Measurements from ENCODE around the gene ZBED4. TPM values are rescaled to one million over a fixed set of nuclear protein-coding genes. Genes with fewer than 3 reads are reported as not detected.

The ZBED4 gene
- total RNA-seq, 1 donor from 2014 or later = 43.8 TPM

DNA sequence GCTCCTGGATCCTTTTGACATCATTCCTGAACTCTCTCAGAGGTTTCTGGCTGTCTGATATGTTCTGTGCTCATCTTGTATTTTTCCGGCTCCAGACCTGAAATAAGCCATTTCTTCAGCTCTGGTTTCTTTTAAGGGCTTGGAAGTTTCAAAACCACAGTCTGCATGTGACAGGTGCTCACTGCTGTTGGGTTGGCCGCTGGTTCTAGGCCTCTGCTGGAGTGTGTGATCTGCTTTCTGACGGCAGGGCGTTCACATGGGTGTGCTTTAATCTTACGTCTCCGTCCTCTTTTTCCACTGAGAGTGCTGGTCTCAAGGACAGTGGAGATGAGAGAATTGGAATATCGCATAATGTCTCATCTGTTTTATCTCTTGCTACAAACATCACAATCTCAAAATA is 10.3 kb downstream of the ZBED4 start:
- Mint-ChIP-seq H3K27me3 (ENCODE audit: low read depth) (no peaks in the 10 kb centered on the region), H3K27ac (ENCODE audit: unreplicated experiment) (no peak overlapping the region), H3K9me3 (peaks cover 21% of the 10 kb centered on the region), H3K36me3 (ENCODE audit: low read depth) (peaks cover 39% of the 10 kb centered on the region), H3K4me3 (no peak overlapping the region), H3K4me1 (peaks cover 12% of the 10 kb centered on the region)
- TF ChIP-seq, protein P1, sequence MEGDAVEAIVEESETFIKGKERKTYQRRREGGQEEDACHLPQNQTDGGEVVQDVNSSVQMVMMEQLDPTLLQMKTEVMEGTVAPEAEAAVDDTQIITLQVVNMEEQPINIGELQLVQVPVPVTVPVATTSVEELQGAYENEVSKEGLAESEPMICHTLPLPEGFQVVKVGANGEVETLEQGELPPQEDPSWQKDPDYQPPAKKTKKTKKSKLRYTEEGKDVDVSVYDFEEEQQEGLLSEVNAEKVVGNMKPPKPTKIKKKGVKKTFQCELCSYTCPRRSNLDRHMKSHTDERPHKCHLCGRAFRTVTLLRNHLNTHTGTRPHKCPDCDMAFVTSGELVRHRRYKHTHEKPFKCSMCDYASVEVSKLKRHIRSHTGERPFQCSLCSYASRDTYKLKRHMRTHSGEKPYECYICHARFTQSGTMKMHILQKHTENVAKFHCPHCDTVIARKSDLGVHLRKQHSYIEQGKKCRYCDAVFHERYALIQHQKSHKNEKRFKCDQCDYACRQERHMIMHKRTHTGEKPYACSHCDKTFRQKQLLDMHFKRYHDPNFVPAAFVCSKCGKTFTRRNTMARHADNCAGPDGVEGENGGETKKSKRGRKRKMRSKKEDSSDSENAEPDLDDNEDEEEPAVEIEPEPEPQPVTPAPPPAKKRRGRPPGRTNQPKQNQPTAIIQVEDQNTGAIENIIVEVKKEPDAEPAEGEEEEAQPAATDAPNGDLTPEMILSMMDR (conservative IDR thresholded peaks at IDR 0.05) = no peak
- DNase-seq (ENCODE audit: low read depth, low spot score) = no peak

GRCh38 chr22:49865156-49865555 is 11.5 kb downstream of the ZBED4 start:
- TF ChIP-seq, protein P1 (conservative IDR thresholded peaks at IDR 0.05) = no peak
- peaks cover 31% of the 10 kb centered on the region for H3K9me3 Mint-ChIP-seq
- H3K27ac Mint-ChIP-seq (ENCODE audit: unreplicated experiment) = no peak overlapping the region
- peaks cover 49% of the 10 kb centered on the region for H3K36me3 Mint-ChIP-seq (ENCODE audit: low read depth)
- DNase-seq (ENCODE audit: low read depth, low spot score) = no peak
- H3K4me3 Mint-ChIP-seq = no peak overlapping the region
- H3K4me1 Mint-ChIP-seq = peaks cover 12% of the 10 kb centered on the region
- H3K27me3 Mint-ChIP-seq (ENCODE audit: low read depth) = no peaks in the 10 kb centered on the region

DNA sequence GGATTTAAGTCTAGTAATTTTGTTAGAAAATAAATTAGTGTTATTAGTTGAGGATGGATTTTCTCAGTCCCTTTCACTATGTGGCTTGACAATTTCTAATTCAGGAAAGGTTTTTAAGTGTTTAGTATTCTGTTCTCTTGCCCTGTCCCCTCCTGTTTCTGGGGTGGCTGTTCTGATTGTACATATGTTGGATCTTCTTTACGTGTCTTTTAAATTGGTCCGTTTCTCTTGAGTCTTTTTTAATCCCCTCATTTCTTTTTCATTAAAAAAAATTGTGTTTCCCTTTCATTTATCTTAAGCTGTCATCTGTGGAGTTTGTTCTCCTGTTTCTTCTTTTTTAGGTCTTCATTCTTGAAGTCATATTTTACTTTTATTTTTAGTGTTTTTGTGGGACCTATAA is 12.5 kb downstream of the ZBED4 start:
- Mint-ChIP-seq H3K36me3 (ENCODE audit: low read depth) (peaks cover 55% of the 10 kb centered on the region), H3K9me3 (peaks cover 36% of the 10 kb centered on the region)

DNA sequence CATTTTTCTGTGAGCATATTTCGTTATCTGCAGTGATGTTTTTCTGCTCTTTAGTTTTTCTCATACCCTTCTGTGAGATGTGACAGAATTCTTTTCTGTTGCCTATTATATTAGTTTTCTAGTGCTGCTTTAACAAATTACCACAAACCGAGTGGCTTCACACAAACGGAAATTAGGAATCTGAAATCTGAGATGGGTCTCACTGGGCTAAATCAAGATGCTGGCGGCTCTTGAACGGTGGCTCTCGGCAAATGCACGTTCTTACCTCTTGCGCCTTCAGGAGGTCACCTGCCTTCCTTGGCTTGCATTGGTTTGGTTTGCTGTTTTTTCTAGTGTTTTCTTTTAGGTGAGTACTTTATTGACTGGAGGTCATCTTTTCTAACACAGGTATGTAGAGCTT is 13.0 kb downstream of the ZBED4 start:
- Mint-ChIP-seq H3K9me3 (peaks cover 36% of the 10 kb centered on the region), H3K36me3 (ENCODE audit: low read depth) (peaks cover 55% of the 10 kb centered on the region), H3K27ac (ENCODE audit: unreplicated experiment) (no peak overlapping the region), H3K4me3 (no peak overlapping the region), H3K27me3 (ENCODE audit: low read depth) (no peaks in the 10 kb centered on the region), H3K4me1 (peaks cover 11% of the 10 kb centered on the region)
- no peak for DNase-seq (ENCODE audit: low read depth, low spot score)
- TF ChIP-seq, protein P1 (conservative IDR thresholded peaks at IDR 0.05) = no peak

More for the DNA sequence above, 12.5 kb downstream of the ZBED4 start:
- Mint-ChIP-seq H3K4me3 (peak overlapping the region; percentile 41), H3K27me3 (ENCODE audit: low read depth) (no peaks in the 10 kb centered on the region), H3K27ac (ENCODE audit: unreplicated experiment) (no peak overlapping the region), H3K4me1 (peaks cover 12% of the 10 kb centered on the region)
- TF ChIP-seq, protein P1 (conservative IDR thresholded peaks at IDR 0.05) = no peak
- DNase-seq (ENCODE audit: low read depth, low spot score) = no peak

GRCh38 chr22:49867303-49868265 is 13.9 kb downstream of the ZBED4 start:
- peaks cover 12% of the 10 kb centered on the region for H3K4me1 Mint-ChIP-seq
- H3K9me3 Mint-ChIP-seq = peaks cover 36% of the 10 kb centered on the region
- H3K36me3 Mint-ChIP-seq (ENCODE audit: low read depth) = peaks cover 61% of the 10 kb centered on the region
- H3K27me3 Mint-ChIP-seq (ENCODE audit: low read depth) = no peaks in the 10 kb centered on the region
- no peak for DNase-seq (ENCODE audit: low read depth, low spot score)
- no peak overlapping the region for H3K4me3 Mint-ChIP-seq
- TF ChIP-seq, protein P1 (conservative IDR thresholded peaks at IDR 0.05) = no peak
- H3K27ac Mint-ChIP-seq (ENCODE audit: unreplicated experiment) = no peak overlapping the region

Data from neural crest cell (in vitro differentiated cells).